ENCODE measurements around the gene FIZ1.
"Not testable (repeated sequence)": the region's sequence is repeated elsewhere in the genome, so short reads cannot be mapped to it uniquely, and the experiment has no call there.

FIZ1 gene

GRCh38 chr19:55582284-55582683, 17.0 kb downstream of the FIZ1 start:
- H3K4me3 ChIP-seq (ENCODE audit: low read length in 2 of 2); H3K27ac ChIP-seq (ENCODE audit: low read length); H3K9ac ChIP-seq (ENCODE audit: low read length in 2 of 2); H3K9me3 ChIP-seq (ENCODE audit: control insufficient read depth in 2 of 2, low read length in 2 of 2); H3K27me3 ChIP-seq (ENCODE audit: control insufficient read depth in 1 of 2, insufficient read depth in 2 of 2, low read length in 2 of 2); H3K36me3 ChIP-seq (ENCODE audit: control insufficient read depth in 2 of 2, insufficient read depth in 2 of 2, low read length in 2 of 2): not testable (repeated sequence)
- H3K4me1 ChIP-seq (ENCODE audit: control insufficient read depth, insufficient read depth, low read length): peaks cover 35% of the 10 kb centered on the region

GRCh38 chr19:55581823-55582223, 17.5 kb downstream of the FIZ1 start:
- Histone ChIP-seq H3K27ac (ENCODE audit: low read length) (peak overlapping the region; percentile 75), H3K4me1 (ENCODE audit: control insufficient read depth, insufficient read depth, low read length) (peaks cover 30% of the 10 kb centered on the region), H3K4me3 (ENCODE audit: low read length in 2 of 2) (peak overlapping the region in 1 of 2 donors; percentile 82), H3K27me3 (ENCODE audit: control insufficient read depth in 1 of 2, insufficient read depth in 2 of 2, low read length in 2 of 2) (peaks cover 0 to 4% of the 10 kb centered on the region in 2 donors), H3K9me3 (ENCODE audit: control insufficient read depth in 2 of 2, low read length in 2 of 2) (no peaks in the 10 kb centered on the region), H3K36me3 (ENCODE audit: control insufficient read depth in 2 of 2, insufficient read depth in 2 of 2, low read length in 2 of 2) (peaks cover 4% of the 10 kb centered on the region in 2 donors), H3K9ac (ENCODE audit: low read length in 2 of 2) (no peak overlapping the region)

- no peaks in the 10 kb centered on the region for H3K9me3 ChIP-seq (ENCODE audit: control insufficient read depth in 2 of 2, low read length in 2 of 2)
- H3K4me3 ChIP-seq (ENCODE audit: low read length in 2 of 2): peak overlapping the region; percentile 72 to 82
- peak overlapping the region; percentile 75 for H3K27ac ChIP-seq (ENCODE audit: low read length)
- peaks cover 0 to 2% of the 10 kb centered on the region in 2 donors for H3K27me3 ChIP-seq (ENCODE audit: control insufficient read depth in 1 of 2, insufficient read depth in 2 of 2, low read length in 2 of 2)
- H3K9ac ChIP-seq (ENCODE audit: low read length in 2 of 2): peak overlapping the region; percentile 65 to 80
- peaks cover 25% of the 10 kb centered on the region for H3K4me1 ChIP-seq (ENCODE audit: control insufficient read depth, insufficient read depth, low read length)
- H3K36me3 ChIP-seq (ENCODE audit: control insufficient read depth in 2 of 2, insufficient read depth in 2 of 2, low read length in 2 of 2): peaks cover 4% of the 10 kb centered on the region in 2 donors
Measured at GRCh38 chr19:55581145-55581822, 18.0 kb downstream of the FIZ1 start.

GRCh38 chr19:55580628-55581144, 18.6 kb downstream of the FIZ1 start, which contains the start of gene ZNF579:
ZNF579 (minus strand) TSS chr19:55580848; CDS start chr19:55579639, 1,209 bp downstream.
- H3K27ac ChIP-seq (ENCODE audit: low read length): peak within 1 kb of the TSS; percentile 75
- peaks cover 20% of the 10 kb centered on the region for H3K4me1 ChIP-seq (ENCODE audit: control insufficient read depth, insufficient read depth, low read length)
- H3K9me3 ChIP-seq (ENCODE audit: control insufficient read depth in 2 of 2, low read length in 2 of 2): no peaks in the 10 kb centered on the region
- H3K36me3 ChIP-seq (ENCODE audit: control insufficient read depth in 2 of 2, insufficient read depth in 2 of 2, low read length in 2 of 2): peaks cover 4% of the 10 kb centered on the region in 2 donors
- H3K4me3 ChIP-seq (ENCODE audit: low read length in 2 of 2): peak within 1 kb of the TSS; percentile 72 to 82
- H3K27me3 ChIP-seq (ENCODE audit: control insufficient read depth in 1 of 2, insufficient read depth in 2 of 2, low read length in 2 of 2): peaks cover 0 to 2% of the 10 kb centered on the region in 2 donors
- H3K9ac ChIP-seq (ENCODE audit: low read length in 2 of 2): peak within 1 kb of the TSS; percentile 65 to 80

- Histone ChIP-seq H3K4me3 (ENCODE audit: low read length in 2 of 2) (peak overlapping the region; percentile 72 to 82), H3K9ac (ENCODE audit: low read length in 2 of 2) (peak overlapping the region; percentile 65 to 79), H3K9me3 (ENCODE audit: control insufficient read depth in 2 of 2, low read length in 2 of 2) (no peaks in the 10 kb centered on the region), H3K27ac (ENCODE audit: low read length) (peak overlapping the region; percentile 75), H3K27me3 (ENCODE audit: control insufficient read depth in 1 of 2, insufficient read depth in 2 of 2, low read length in 2 of 2) (peaks cover 0 to 2% of the 10 kb centered on the region in 2 donors), H3K36me3 (ENCODE audit: control insufficient read depth in 2 of 2, insufficient read depth in 2 of 2, low read length in 2 of 2) (peaks cover 4% of the 10 kb centered on the region in 2 donors), H3K4me1 (ENCODE audit: control insufficient read depth, insufficient read depth, low read length) (peaks cover 20% of the 10 kb centered on the region)
Measured at GRCh38 chr19:55579766-55580621, 19.3 kb downstream of the FIZ1 start.

GRCh38 chr19:55578761-55579747, 20.3 kb downstream of the FIZ1 start:
- Histone ChIP-seq H3K4me3 (ENCODE audit: low read length in 2 of 2) (peak overlapping the region; percentile 72 to 82), H3K9me3 (ENCODE audit: control insufficient read depth in 2 of 2, low read length in 2 of 2) (no peaks in the 10 kb centered on the region), H3K9ac (ENCODE audit: low read length in 2 of 2) (peak overlapping the region in 1 of 2 donors; percentile 65)

GRCh38 chr19:55578031-55578760, 21.1 kb downstream of the FIZ1 start:
- peaks cover 20% of the 10 kb centered on the region for H3K4me1 ChIP-seq (ENCODE audit: control insufficient read depth, insufficient read depth, low read length)
- no peaks in the 10 kb centered on the region for H3K9me3 ChIP-seq (ENCODE audit: control insufficient read depth in 2 of 2, low read length in 2 of 2)
- no peak overlapping the region for H3K27ac ChIP-seq (ENCODE audit: low read length)
- peaks cover 4% of the 10 kb centered on the region in 2 donors for H3K36me3 ChIP-seq (ENCODE audit: control insufficient read depth in 2 of 2, insufficient read depth in 2 of 2, low read length in 2 of 2)
- H3K9ac ChIP-seq (ENCODE audit: low read length in 2 of 2): no peak overlapping the region
- H3K27me3 ChIP-seq (ENCODE audit: control insufficient read depth in 1 of 2, insufficient read depth in 2 of 2, low read length in 2 of 2): no peaks in the 10 kb centered on the region
- H3K4me3 ChIP-seq (ENCODE audit: low read length in 2 of 2): no peak overlapping the region

More at GRCh38 chr19:55578761-55579747, 20.3 kb downstream of the FIZ1 start:
- H3K4me1 ChIP-seq (ENCODE audit: control insufficient read depth, insufficient read depth, low read length): peaks cover 20% of the 10 kb centered on the region
- no peak overlapping the region for H3K27ac ChIP-seq (ENCODE audit: low read length)
- H3K36me3 ChIP-seq (ENCODE audit: control insufficient read depth in 2 of 2, insufficient read depth in 2 of 2, low read length in 2 of 2): peaks cover 4% of the 10 kb centered on the region in 2 donors
- no peaks in the 10 kb centered on the region for H3K27me3 ChIP-seq (ENCODE audit: control insufficient read depth in 1 of 2, insufficient read depth in 2 of 2, low read length in 2 of 2)

- H3K9me3 ChIP-seq (ENCODE audit: control insufficient read depth in 2 of 2, low read length in 2 of 2): no peaks in the 10 kb centered on the region
- H3K4me3 ChIP-seq (ENCODE audit: low read length in 2 of 2): no peak overlapping the region
- peaks cover 4% of the 10 kb centered on the region in 2 donors for H3K36me3 ChIP-seq (ENCODE audit: control insufficient read depth in 2 of 2, insufficient read depth in 2 of 2, low read length in 2 of 2)
- no peaks in the 10 kb centered on the region for H3K27me3 ChIP-seq (ENCODE audit: control insufficient read depth in 1 of 2, insufficient read depth in 2 of 2, low read length in 2 of 2)
- H3K4me1 ChIP-seq (ENCODE audit: control insufficient read depth, insufficient read depth, low read length): peaks cover 16% of the 10 kb centered on the region
- H3K9ac ChIP-seq (ENCODE audit: low read length in 2 of 2): no peak overlapping the region
- H3K27ac ChIP-seq (ENCODE audit: low read length): no peak overlapping the region
Measured at GRCh38 chr19:55576746-55577145, 22.6 kb downstream of the FIZ1 start.

GRCh38 chr19:55573929-55574328, 25.4 kb downstream of the FIZ1 start:
- H3K9ac ChIP-seq (ENCODE audit: low read length in 2 of 2); H3K27me3 ChIP-seq (ENCODE audit: control insufficient read depth in 1 of 2, insufficient read depth in 2 of 2, low read length in 2 of 2); H3K4me1 ChIP-seq (ENCODE audit: control insufficient read depth, insufficient read depth, low read length); H3K9me3 ChIP-seq (ENCODE audit: control insufficient read depth in 2 of 2, low read length in 2 of 2); H3K27ac ChIP-seq (ENCODE audit: low read length); H3K4me3 ChIP-seq (ENCODE audit: low read length in 2 of 2); H3K36me3 ChIP-seq (ENCODE audit: control insufficient read depth in 2 of 2, insufficient read depth in 2 of 2, low read length in 2 of 2): not testable (repeated sequence)
